IPS-18a (cell line): Measurements from ENCODE around the gene C19orf73.

ENCODE experiments used
- H3K27ac ChIP-seq: one replicate; pipeline ENCODE4 v1.5.1; 2013; ENCODE audit warnings: low read length
- H3K27me3 ChIP-seq: one replicate; pipeline ENCODE4 v1.6.1; 2013; ENCODE audit warnings: mild to moderate bottlenecking, low read length; ENCODE audit not compliant: control insufficient read depth, insufficient read depth
- H3K36me3 ChIP-seq: one replicate; pipeline ENCODE4 v1.6.1; 2013; ENCODE audit warnings: low read depth, low read length; ENCODE audit not compliant: control insufficient read depth
- H3K4me1 ChIP-seq: one replicate; pipeline ENCODE4 v1.6.1; 2013; ENCODE audit warnings: low read depth, low read length; ENCODE audit not compliant: control insufficient read depth
- H3K4me3 ChIP-seq: one replicate; pipeline ENCODE4 v1.5.1; 2013; ENCODE audit warnings: low read length
- H3K9ac ChIP-seq: one replicate; pipeline ENCODE4 v1.6.1; 2013; ENCODE audit warnings: mild to moderate bottlenecking, low read length, moderate library complexity
- H3K9me3 ChIP-seq: one replicate; pipeline ENCODE4 v1.6.1; 2013; ENCODE audit warnings: low read depth, low read length; ENCODE audit not compliant: control insufficient read depth

Gene C19orf73

GRCh38 chr19:49116544-49116943, 2.4 kb downstream of the C19orf73 start:
- H3K4me1 ChIP-seq = peaks cover 3% of the 10 kb centered on the region
- H3K36me3 ChIP-seq = no peaks in the 10 kb centered on the region
- H3K9me3 ChIP-seq = no peaks in the 10 kb centered on the region
- H3K27me3 ChIP-seq = peaks cover 24% of the 10 kb centered on the region
- H3K4me3 ChIP-seq = no peak overlapping the region
- H3K27ac ChIP-seq = no peak overlapping the region
- H3K9ac ChIP-seq = no peak overlapping the region

GRCh38 chr19:49114630-49115363, 4.1 kb downstream of the C19orf73 start:
- H3K4me3 ChIP-seq = peak overlapping the region; percentile 60
- peaks cover 10% of the 10 kb centered on the region for H3K27me3 ChIP-seq
- H3K27ac ChIP-seq = no peak overlapping the region
- H3K36me3 ChIP-seq = peaks cover 1% of the 10 kb centered on the region
- no peak overlapping the region for H3K9ac ChIP-seq
- H3K9me3 ChIP-seq = no peaks in the 10 kb centered on the region
- H3K4me1 ChIP-seq = peaks cover 3% of the 10 kb centered on the region

- Histone ChIP-seq H3K27me3 (peaks cover 7% of the 10 kb centered on the region), H3K4me1 (peaks cover 3% of the 10 kb centered on the region), H3K4me3 (peak within 1 kb of the TSS; percentile 60), H3K27ac (no peak within 1 kb of the TSS), H3K36me3 (peaks cover 9% of the 10 kb centered on the region), H3K9ac (no peak within 1 kb of the TSS), H3K9me3 (no peaks in the 10 kb centered on the region)
These were observed 4.9 kb downstream of the C19orf73 start, which contains the start of gene LIN7B for GRCh38 chr19:49113762-49114629. TSS of gene LIN7B (plus strand) at chr19:49114370. CDS start at chr19:49114405, 35 bp downstream.

- H3K4me1 ChIP-seq = peaks cover 3% of the 10 kb centered on the region
These were observed 7.5 kb downstream of the C19orf73 start for GRCh38 chr19:49111218-49111998.

GRCh38 chr19:49110567-49110966, 8.4 kb downstream of the C19orf73 start:
- no peak overlapping the region for H3K27ac ChIP-seq
- H3K27me3 ChIP-seq = peaks cover 6% of the 10 kb centered on the region
- H3K9ac ChIP-seq = no peak overlapping the region

More at GRCh38 chr19:49111218-49111998, 7.5 kb downstream of the C19orf73 start:
- Histone ChIP-seq H3K9ac (no peak overlapping the region), H3K36me3 (peaks cover 31% of the 10 kb centered on the region), H3K27me3 (peaks cover 7% of the 10 kb centered on the region), H3K27ac (no peak overlapping the region), H3K4me3 (no peak overlapping the region), H3K9me3 (no peaks in the 10 kb centered on the region)

GRCh38 chr19:49109569-49110233, 9.2 kb downstream of the C19orf73 start:
- Histone ChIP-seq H3K27ac (no peak overlapping the region), H3K36me3 (peaks cover 46% of the 10 kb centered on the region), H3K4me1 (peaks cover 3% of the 10 kb centered on the region), H3K9ac (no peak overlapping the region), H3K9me3 (no peaks in the 10 kb centered on the region), H3K27me3 (no peaks in the 10 kb centered on the region), H3K4me3 (no peak overlapping the region)

More at GRCh38 chr19:49110567-49110966, 8.4 kb downstream of the C19orf73 start:
- Histone ChIP-seq H3K4me1 (peaks cover 3% of the 10 kb centered on the region), H3K36me3 (peaks cover 37% of the 10 kb centered on the region), H3K9me3 (no peaks in the 10 kb centered on the region), H3K4me3 (no peak overlapping the region)

- Histone ChIP-seq H3K27ac (no peak overlapping the region), H3K9me3 (no peaks in the 10 kb centered on the region), H3K36me3 (peaks cover 50% of the 10 kb centered on the region)
These were observed 9.9 kb downstream of the C19orf73 start for GRCh38 chr19:49109051-49109450.

GRCh38 chr19:49107625-49108459, 11.1 kb downstream of the C19orf73 start:
- Histone ChIP-seq H3K9me3 (no peaks in the 10 kb centered on the region), H3K27me3 (no peaks in the 10 kb centered on the region), H3K4me3 (no peak overlapping the region), H3K36me3 (peaks cover 55% of the 10 kb centered on the region), H3K27ac (no peak overlapping the region), H3K9ac (no peak overlapping the region), H3K4me1 (no peaks in the 10 kb centered on the region)

More at GRCh38 chr19:49109051-49109450, 9.9 kb downstream of the C19orf73 start:
- H3K4me1 ChIP-seq = peaks cover 3% of the 10 kb centered on the region
- no peak overlapping the region for H3K9ac ChIP-seq
- H3K27me3 ChIP-seq = no peaks in the 10 kb centered on the region
- no peak overlapping the region for H3K4me3 ChIP-seq

GRCh38 chr19:49106648-49107135, 12.3 kb downstream of the C19orf73 start:
- Histone ChIP-seq H3K36me3 (peaks cover 64% of the 10 kb centered on the region), H3K9ac (no peak overlapping the region), H3K4me3 (no peak overlapping the region), H3K9me3 (no peaks in the 10 kb centered on the region), H3K27ac (no peak overlapping the region), H3K4me1 (no peaks in the 10 kb centered on the region), H3K27me3 (no peaks in the 10 kb centered on the region)

- H3K4me3 ChIP-seq = no peak overlapping the region
- H3K9ac ChIP-seq = no peak overlapping the region
- H3K36me3 ChIP-seq = peaks cover 77% of the 10 kb centered on the region
- H3K9me3 ChIP-seq = no peaks in the 10 kb centered on the region
- no peaks in the 10 kb centered on the region for H3K4me1 ChIP-seq
- no peak overlapping the region for H3K27ac ChIP-seq
- H3K27me3 ChIP-seq = no peaks in the 10 kb centered on the region
These were observed 14.6 kb downstream of the C19orf73 start for GRCh38 chr19:49104229-49104864.
